ENCODE data around the gene TENM4.

TENM4 gene

GRCh38 chr11:78803995-78804394 lies 636.8 kb downstream of the TENM4 start:
- TF ChIP-seq, protein P1, sequence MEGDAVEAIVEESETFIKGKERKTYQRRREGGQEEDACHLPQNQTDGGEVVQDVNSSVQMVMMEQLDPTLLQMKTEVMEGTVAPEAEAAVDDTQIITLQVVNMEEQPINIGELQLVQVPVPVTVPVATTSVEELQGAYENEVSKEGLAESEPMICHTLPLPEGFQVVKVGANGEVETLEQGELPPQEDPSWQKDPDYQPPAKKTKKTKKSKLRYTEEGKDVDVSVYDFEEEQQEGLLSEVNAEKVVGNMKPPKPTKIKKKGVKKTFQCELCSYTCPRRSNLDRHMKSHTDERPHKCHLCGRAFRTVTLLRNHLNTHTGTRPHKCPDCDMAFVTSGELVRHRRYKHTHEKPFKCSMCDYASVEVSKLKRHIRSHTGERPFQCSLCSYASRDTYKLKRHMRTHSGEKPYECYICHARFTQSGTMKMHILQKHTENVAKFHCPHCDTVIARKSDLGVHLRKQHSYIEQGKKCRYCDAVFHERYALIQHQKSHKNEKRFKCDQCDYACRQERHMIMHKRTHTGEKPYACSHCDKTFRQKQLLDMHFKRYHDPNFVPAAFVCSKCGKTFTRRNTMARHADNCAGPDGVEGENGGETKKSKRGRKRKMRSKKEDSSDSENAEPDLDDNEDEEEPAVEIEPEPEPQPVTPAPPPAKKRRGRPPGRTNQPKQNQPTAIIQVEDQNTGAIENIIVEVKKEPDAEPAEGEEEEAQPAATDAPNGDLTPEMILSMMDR (IDR thresholded peaks at IDR 0.05; ENCODE audit: extremely low read depth, insufficient read depth, missing control alignments) = no peak
- in situ Hi-C loops (cut with MboI; ENCODE audit: low pct_unique_long_range_greater_than_20kb, low sequenced_read_pairs, unreplicated experiment) = no loop called here
- DNase-seq (ENCODE audit: low spot score) = no peak

DNA sequence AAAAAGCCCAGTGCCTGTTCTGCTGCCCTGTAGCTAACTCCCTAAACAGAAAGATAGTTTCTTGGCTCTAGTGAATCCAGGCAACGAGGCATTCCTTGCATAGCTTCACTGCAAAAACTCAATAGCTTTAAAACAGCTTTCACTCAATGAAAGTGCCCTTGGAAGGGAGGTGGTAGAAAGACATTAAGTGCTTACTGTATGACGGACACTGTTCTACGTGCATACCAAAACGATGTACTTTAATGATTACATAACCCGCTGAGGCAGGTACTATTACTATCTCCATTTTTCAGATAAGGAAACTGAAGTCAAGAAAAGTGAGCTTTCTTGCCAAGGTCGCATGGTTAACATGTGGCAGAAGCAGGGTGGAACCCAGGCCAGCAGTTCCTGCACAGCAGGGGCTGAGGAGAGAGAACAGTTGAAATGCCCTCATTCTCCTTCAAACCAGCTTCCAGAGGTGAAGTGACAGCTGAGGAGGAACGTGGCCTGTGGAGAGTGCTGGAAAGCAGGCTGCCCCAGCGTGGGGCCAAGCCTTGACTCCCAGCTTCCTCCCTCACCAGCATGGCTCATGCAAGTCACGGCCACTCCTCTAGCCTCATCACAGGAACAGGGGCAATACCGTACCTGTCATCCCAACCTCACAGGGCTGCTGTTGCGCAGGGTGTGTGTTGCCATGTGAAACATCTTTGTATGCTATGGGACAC lies 638.6 kb downstream of the TENM4 start:
- TF ChIP-seq, protein P1 (IDR thresholded peaks at IDR 0.05; ENCODE audit: extremely low read depth, insufficient read depth, missing control alignments) = no peak
- DNase-seq (ENCODE audit: low spot score) = no peak
- in situ Hi-C loops (cut with MboI; ENCODE audit: low pct_unique_long_range_greater_than_20kb, low sequenced_read_pairs, unreplicated experiment) = no loop called here

DNA sequence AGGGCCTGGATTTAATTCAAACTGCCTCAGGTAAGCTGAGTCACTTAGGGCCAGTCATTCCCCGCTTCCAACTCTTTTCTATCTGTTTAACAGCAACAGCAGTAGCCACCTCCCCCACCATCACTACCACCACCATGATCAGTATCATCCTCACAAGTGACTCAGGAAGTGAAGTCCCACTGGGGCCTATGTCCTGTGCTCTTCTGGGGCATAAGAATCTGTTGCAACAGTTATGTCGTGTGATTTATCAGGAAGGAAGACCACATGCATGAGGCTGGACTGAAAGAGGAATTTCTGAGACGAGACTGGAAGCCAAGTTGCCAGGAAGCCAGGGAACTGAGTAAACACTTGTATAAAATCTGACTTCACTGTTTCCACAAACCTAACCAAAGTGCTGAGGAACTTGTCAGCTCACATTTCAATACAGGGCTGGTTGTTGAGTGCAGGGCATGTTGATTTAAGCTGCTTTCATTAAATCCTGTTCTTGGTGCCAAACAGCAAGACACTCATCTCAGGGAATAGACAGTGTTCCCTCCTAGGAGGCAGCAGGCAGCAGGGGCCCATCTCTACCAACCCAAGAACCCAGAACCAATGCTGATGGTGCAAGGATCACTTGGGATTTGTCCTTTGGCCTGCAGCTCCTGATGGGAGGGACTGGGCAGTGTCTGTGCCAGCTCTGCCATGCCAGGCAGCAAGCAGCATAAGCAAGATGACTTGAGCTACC lies 639.5 kb downstream of the TENM4 start:
- DNase-seq (ENCODE audit: low spot score) = no peak
- TF ChIP-seq, protein P1 (IDR thresholded peaks at IDR 0.05; ENCODE audit: extremely low read depth, insufficient read depth, missing control alignments) = no peak
- in situ Hi-C loops (cut with MboI; ENCODE audit: low pct_unique_long_range_greater_than_20kb, low sequenced_read_pairs, unreplicated experiment) = no loop called here

- TF ChIP-seq, protein P1 (IDR thresholded peaks at IDR 0.05; ENCODE audit: extremely low read depth, insufficient read depth, missing control alignments) = no peak
- DNase-seq (ENCODE audit: low spot score) = no peak
- in situ Hi-C loops (cut with MboI; ENCODE audit: low pct_unique_long_range_greater_than_20kb, low sequenced_read_pairs, unreplicated experiment) = no loop called here
Observed at GRCh38 chr11:78800756-78801155, 640.1 kb downstream of the TENM4 start.

DNA sequence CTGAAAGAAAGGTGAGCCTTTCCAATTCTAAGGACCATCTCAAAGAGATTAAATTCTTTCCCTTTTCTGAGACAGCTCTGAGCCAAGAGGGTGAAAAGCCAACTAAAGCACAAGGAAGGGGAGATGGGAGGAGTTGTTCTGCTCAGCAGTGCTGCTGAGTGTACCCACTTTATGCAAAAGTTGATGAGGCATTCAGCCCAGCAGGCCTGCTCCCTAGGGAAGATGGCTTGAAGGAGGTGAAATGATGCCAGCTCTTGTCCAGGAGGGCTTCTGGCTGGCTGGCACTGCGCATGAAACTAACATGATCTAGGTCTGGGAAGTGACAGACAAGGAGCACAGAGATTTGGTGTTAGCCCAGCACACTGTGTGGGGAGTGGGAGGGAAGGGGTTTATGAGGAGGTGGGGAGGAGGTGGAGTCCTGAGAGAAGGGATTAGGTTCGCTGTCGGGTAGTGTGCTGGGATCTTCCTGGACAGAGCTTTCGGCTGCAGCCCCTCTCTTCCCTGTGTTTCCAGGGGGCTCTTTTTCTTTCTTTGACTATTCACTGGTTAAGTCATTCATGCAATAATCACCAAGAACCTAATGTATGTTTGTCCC lies 640.6 kb downstream of the TENM4 start:
- DNase-seq (ENCODE audit: low spot score) = no peak
- TF ChIP-seq, protein P1 (IDR thresholded peaks at IDR 0.05; ENCODE audit: extremely low read depth, insufficient read depth, missing control alignments) = no peak
- in situ Hi-C loops (cut with MboI; ENCODE audit: low pct_unique_long_range_greater_than_20kb, low sequenced_read_pairs, unreplicated experiment) = no loop called here

DNA sequence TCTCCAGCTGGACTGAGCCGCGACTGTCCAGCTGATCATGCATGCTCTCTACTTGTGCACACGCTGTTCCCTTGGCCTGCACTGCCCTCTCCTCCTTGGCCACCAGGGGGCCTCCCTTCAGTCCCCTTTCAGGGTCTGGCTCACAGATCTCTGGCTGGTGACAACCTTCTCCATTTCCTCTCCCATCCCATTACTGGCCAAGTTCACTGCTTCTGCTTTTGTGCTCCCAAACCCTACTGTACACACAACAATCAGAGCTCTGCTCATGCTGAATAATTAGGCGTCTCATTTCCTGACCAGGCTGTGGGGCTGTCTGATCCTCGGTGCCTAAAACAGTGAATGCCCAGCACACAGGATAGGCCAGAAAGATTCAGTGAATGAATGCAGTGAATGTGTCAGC lies 642.2 kb downstream of the TENM4 start:
- in situ Hi-C loops (cut with MboI; ENCODE audit: low pct_unique_long_range_greater_than_20kb, low sequenced_read_pairs, unreplicated experiment) = no loop called here

More for the DNA sequence above, 642.2 kb downstream of the TENM4 start:
- peak; percentile 58 for DNase-seq (ENCODE audit: low spot score)
- TF ChIP-seq, protein P1 (IDR thresholded peaks at IDR 0.05; ENCODE audit: extremely low read depth, insufficient read depth, missing control alignments) = peak; percentile 89
